Measurements from ENCODE around the gene SAA2. TPM values are rescaled to one million over a fixed set of nuclear protein-coding genes. Genes with fewer than 3 reads are reported as not detected.
"Not testable (repeated sequence)": the region's sequence is repeated elsewhere in the genome, so short reads cannot be mapped to it uniquely, and the experiment has no call there.

The SAA2 gene
- total RNA-seq, 4 donors from 2014 or later = 1.1 to 4.4 TPM; not detected in 2

GRCh38 chr11:18204771-18205170 is 43.7 kb downstream of the SAA2 start:
- intact Hi-C loops (cut with DNase I; ENCODE audit: low total_unique reads) = no loop called here
- in situ Hi-C loops (cut with MboI; ENCODE audit: low pct_ligation_motif_present in 1 of 4, low pct_unique_long_range_greater_than_20kb in 1 of 4, low sequenced_read_pairs in 3 of 4) = no loop called here
- TF ChIP-seq CTCF (IDR thresholded peaks at IDR 0.05) = no peak
- TF ChIP-seq POLR2A (IDR thresholded peaks at IDR 0.05) = no peak
- TF ChIP-seq POLR2AphosphoS5 (IDR thresholded peaks at IDR 0.05) = no peak
- no peak for TF ChIP-seq EP300 (IDR thresholded peaks at IDR 0.05; ENCODE audit: low read depth)
- no peaks in the 10 kb centered on the region for H3K9me3 ChIP-seq
- no peak for DNase-seq
- H3K4me1 ChIP-seq = no peaks in the 10 kb centered on the region
- no peak overlapping the region for H3K4me3 ChIP-seq
- peaks cover 13% of the 10 kb centered on the region for H3K27me3 ChIP-seq
- no peak overlapping the region for H3K27ac ChIP-seq
- no peaks in the 10 kb centered on the region for H3K36me3 ChIP-seq

- intact Hi-C loops (cut with DNase I; ENCODE audit: low total_unique reads) = no loop called here
- in situ Hi-C loops (cut with MboI; ENCODE audit: low pct_ligation_motif_present in 1 of 4, low pct_unique_long_range_greater_than_20kb in 1 of 4, low sequenced_read_pairs in 3 of 4) = no loop called here
- H3K4me3 ChIP-seq = no peak overlapping the region
- no peaks in the 10 kb centered on the region for H3K36me3 ChIP-seq
- 84% methylated on average over 3 of the region's 3 CpGs; no CpG with 5 or more reads in 1 of the 2 donors for WGBS, 2 donors (ENCODE audit: low coverage in 1 of 2)
- H3K9me3 ChIP-seq = no peaks in the 10 kb centered on the region
- DNase-seq = no peak
- H3K27me3 ChIP-seq = peaks cover 12% of the 10 kb centered on the region
- no peak overlapping the region for H3K27ac ChIP-seq
- no peaks in the 10 kb centered on the region for H3K4me1 ChIP-seq
- TF ChIP-seq CTCF (IDR thresholded peaks at IDR 0.05) (no peak), POLR2AphosphoS5 (IDR thresholded peaks at IDR 0.05) (no peak), POLR2A (IDR thresholded peaks at IDR 0.05) (no peak), EP300 (IDR thresholded peaks at IDR 0.05; ENCODE audit: low read depth) (no peak)
These were observed 44.2 kb downstream of the SAA2 start for GRCh38 chr11:18204220-18204619.

GRCh38 chr11:18203723-18204122 is 44.7 kb downstream of the SAA2 start:
- Histone ChIP-seq H3K36me3 (no peaks in the 10 kb centered on the region), H3K4me3 (no peak overlapping the region), H3K27me3 (peaks cover 7% of the 10 kb centered on the region), H3K27ac (no peak overlapping the region), H3K4me1 (no peaks in the 10 kb centered on the region), H3K9me3 (no peaks in the 10 kb centered on the region)
- in situ Hi-C loops (cut with MboI; ENCODE audit: low pct_ligation_motif_present in 1 of 4, low pct_unique_long_range_greater_than_20kb in 1 of 4, low sequenced_read_pairs in 3 of 4) = no loop called here
- intact Hi-C loops (cut with DNase I; ENCODE audit: low total_unique reads) = no loop called here
- DNase-seq = no peak
- 26 to 39% methylated on average over 5 to 6 of the region's 6 CpGs for WGBS, 2 donors (ENCODE audit: low coverage in 1 of 2)
- TF ChIP-seq CTCF (IDR thresholded peaks at IDR 0.05) (peak in 1 of 5 experiments; percentile 10), POLR2AphosphoS5 (IDR thresholded peaks at IDR 0.05) (no peak)

GRCh38 chr11:18197738-18198137 is 50.7 kb downstream of the SAA2 start:
- DNase-seq; H3K27ac ChIP-seq; H3K4me3 ChIP-seq; H3K36me3 ChIP-seq; H3K27me3 ChIP-seq; in situ Hi-C loops (cut with MboI; ENCODE audit: low pct_ligation_motif_present in 1 of 4, low pct_unique_long_range_greater_than_20kb in 1 of 4, low sequenced_read_pairs in 3 of 4); H3K9me3 ChIP-seq; H3K4me1 ChIP-seq; intact Hi-C loops (cut with DNase I; ENCODE audit: low total_unique reads): not testable (repeated sequence)
- WGBS, 2 donors (ENCODE audit: low coverage in 1 of 2) = 52% methylated on average over 3 of the region's 3 CpGs; no CpG with 5 or more reads in 1 of the 2 donors

- Histone ChIP-seq H3K9me3 (no peaks in the 10 kb centered on the region), H3K4me3 (no peak overlapping the region), H3K27ac (no peak overlapping the region), H3K27me3 (peaks cover 5% of the 10 kb centered on the region), H3K36me3 (no peaks in the 10 kb centered on the region), H3K4me1 (no peaks in the 10 kb centered on the region)
- no peak for DNase-seq
- intact Hi-C loops (cut with DNase I; ENCODE audit: low total_unique reads) (no loop called here), in situ Hi-C loops (cut with MboI; ENCODE audit: low pct_ligation_motif_present in 1 of 4, low pct_unique_long_range_greater_than_20kb in 1 of 4, low sequenced_read_pairs in 3 of 4) (no loop called here)
- 70 to 91% methylated on average over 2 of the region's 2 CpGs for WGBS, 2 donors (ENCODE audit: low coverage in 1 of 2)
- TF ChIP-seq CTCF (IDR thresholded peaks at IDR 0.05) = no peak
- TF ChIP-seq EP300 (IDR thresholded peaks at IDR 0.05; ENCODE audit: low read depth) = no peak
- TF ChIP-seq POLR2A (IDR thresholded peaks at IDR 0.05) = no peak
- no peak for TF ChIP-seq POLR2AphosphoS5 (IDR thresholded peaks at IDR 0.05)
These were observed 51.9 kb downstream of the SAA2 start for GRCh38 chr11:18196532-18196931.

Measured in transverse colon (tissue), 4 donors.